Liver (tissue), 9 donors: ENCODE results near the gene LRIG1. TPM values are rescaled to one million over a fixed set of nuclear protein-coding genes. Genes with fewer than 3 reads are reported as not detected.

ENCODE experiments used
- DNase-seq: peaks from one replicate; pipeline ENCODE4 v3.0.0-alpha.2; 2017; ENCODE audit warnings: low spot score
- H3K27ac ChIP-seq, 2 donors: one replicate each; pipeline ENCODE4 v1.7.0; 2013; ENCODE audit warnings: inconsistent platforms in 2 of 2, low read length in 2 of 2, control low read depth in 1 of 2, low read depth in 1 of 2, mild to moderate bottlenecking in 1 of 2
- H3K27me3 ChIP-seq, 4 donors: one replicate each; pipeline versions ENCODE4 v1.6.1 to v1.7.0; 2013; ENCODE audit warnings: low read length in 3 of 4, inconsistent platforms in 1 of 4, mild to moderate bottlenecking in 1 of 4, moderate library complexity in 1 of 4; ENCODE audit not compliant: control insufficient read depth in 4 of 4, insufficient read depth in 4 of 4
- H3K36me3 ChIP-seq, 4 donors: one replicate each; pipeline versions ENCODE4 v1.6.1 to v1.7.0; 2013; ENCODE audit warnings: low read length in 3 of 4, mild to moderate bottlenecking in 3 of 4, low read depth in 1 of 4, moderate library complexity in 1 of 4; ENCODE audit not compliant: control insufficient read depth in 4 of 4, insufficient read depth in 3 of 4
- H3K4me1 ChIP-seq, 4 donors: one replicate each; pipeline versions ENCODE4 v1.6.1 to v1.7.0; 2013; ENCODE audit warnings: low read length in 3 of 4, mild to moderate bottlenecking in 3 of 4, moderate library complexity in 1 of 4; ENCODE audit not compliant: control insufficient read depth in 4 of 4, insufficient read depth in 4 of 4
- H3K4me3 ChIP-seq, 3 donors: one replicate each; pipeline versions ENCODE4 v1.6.1 to v1.7.0; 2013; ENCODE audit warnings: low read length in 3 of 3, control low read depth in 1 of 3, low read depth in 1 of 3, mild to moderate bottlenecking in 1 of 3
- H3K9ac ChIP-seq, 2 donors: one replicate each; pipeline ENCODE4 v1.7.0; 2013; ENCODE audit warnings: low read length in 2 of 2, mild to moderate bottlenecking in 2 of 2, moderate library complexity in 2 of 2, control low read depth in 1 of 2, low read depth in 1 of 2
- H3K9me3 ChIP-seq, 4 donors: one replicate each; pipeline versions ENCODE4 v1.6.1 to v1.7.0; 2013; ENCODE audit warnings: low read length in 3 of 4; ENCODE audit not compliant: control insufficient read depth in 4 of 4
- ATF3 ChIP-seq: IDR thresholded peaks from 2 replicates; pipeline ENCODE4 v1.6.1; 2016; ENCODE audit warnings: antibody characterized with exemption
- EGR1 ChIP-seq, 2 donors: IDR thresholded peaks; 2 replicates each; pipeline ENCODE4 v1.6.1; 2016 to 2018; ENCODE audit warnings: antibody characterized with exemption in 2 of 2, low read depth in 2 of 2
- FOXA1 ChIP-seq: IDR thresholded peaks from 2 replicates; pipeline ENCODE4 v1.6.1; 2016; ENCODE audit warnings: antibody characterized with exemption
- FOXA2 ChIP-seq: IDR thresholded peaks from 2 replicates; pipeline ENCODE4 v1.6.1; 2016; ENCODE audit warnings: antibody characterized with exemption
- HNF4A ChIP-seq, 2 donors: conservative IDR thresholded peaks; 2 replicates each; pipeline ENCODE4 v1.6.1; 2016; ENCODE audit warnings: antibody characterized with exemption in 2 of 2, mild to moderate bottlenecking in 2 of 2
- HNF4G ChIP-seq: IDR thresholded peaks from 2 replicates; pipeline ENCODE4 v1.6.1; 2016; ENCODE audit warnings: antibody characterized with exemption
- JUND ChIP-seq, 2 donors: IDR thresholded peaks; 2 replicates each; pipeline ENCODE4 v1.6.1; 2016; ENCODE audit warnings: antibody characterized with exemption in 2 of 2
- NR2F2 ChIP-seq: IDR thresholded peaks from 2 replicates; pipeline ENCODE4 v1.6.1; 2016; ENCODE audit warnings: antibody characterized with exemption
- RAD21 ChIP-seq, 2 donors: IDR thresholded peaks; 2 replicates each; pipeline ENCODE4 v1.6.1; 2016; ENCODE audit warnings: antibody characterized with exemption in 2 of 2, mild to moderate bottlenecking in 2 of 2
- SP1 ChIP-seq: IDR thresholded peaks from 2 replicates; pipeline ENCODE4 v1.6.1; 2018; ENCODE audit warnings: antibody characterized with exemption, mild to moderate bottlenecking
- TAF1 ChIP-seq: conservative IDR thresholded peaks from 2 replicates; pipeline ENCODE4 v1.6.1; 2016; ENCODE audit warnings: antibody characterized with exemption, mild to moderate bottlenecking
- YY1 ChIP-seq: IDR thresholded peaks from 2 replicates; pipeline ENCODE4 v1.6.1; 2016; ENCODE audit warnings: antibody characterized with exemption, mild to moderate bottlenecking
- ZBTB33 ChIP-seq: IDR thresholded peaks from 2 replicates; pipeline ENCODE4 v1.6.1; 2016; ENCODE audit warnings: antibody characterized with exemption
- WGBS: extraction: QIAGEN DNeasy Blood & Tissue Kit; methylation state at CpG from one replicate; pipeline ENCODE4 v1.1.7; 2013; 5-methylcytosine and 5-hydroxymethylcytosine counted together
- polyA plus RNA-seq, 2 donors: library from polyadenylated mRNA; stranded (reverse) in 1 of 2; unstranded in 1 of 2; fragments of 200-250 nt in 1 of 2; fragments of >200 nt in 1 of 2; fragmentation: Nextera tagmentation in 1 of 2; extraction: Ambion mirVana in 1 of 2; gene quantifications; one replicate each; pipeline versions ENCODE4 v1.2.1 to v1.2.3, GENCODE V29; 2013 to 2015
- total RNA-seq, 2 donors: library from RNA; depleted of rRNA; stranded (reverse); fragments of >200 nt; gene quantifications; one replicate each; pipeline ENCODE4 v1.2.3, GENCODE V29; 2014
- TF ChIP-seq, protein P1 (sequence below): IDR thresholded peaks from 2 replicates; pipeline ENCODE4 v1.6.1; 2016; ENCODE audit warnings: antibody characterized with exemption
- donor health status: healthy.
- donor health status: healthy.
- donor health status: healthy.
- donor health status: healthy.
- donor health status: healthy.

LRIG1 gene
- total and polyA plus RNA-seq, 4 donors, result 9.4 to 48.9 (median 12.9) TPM

DNA sequence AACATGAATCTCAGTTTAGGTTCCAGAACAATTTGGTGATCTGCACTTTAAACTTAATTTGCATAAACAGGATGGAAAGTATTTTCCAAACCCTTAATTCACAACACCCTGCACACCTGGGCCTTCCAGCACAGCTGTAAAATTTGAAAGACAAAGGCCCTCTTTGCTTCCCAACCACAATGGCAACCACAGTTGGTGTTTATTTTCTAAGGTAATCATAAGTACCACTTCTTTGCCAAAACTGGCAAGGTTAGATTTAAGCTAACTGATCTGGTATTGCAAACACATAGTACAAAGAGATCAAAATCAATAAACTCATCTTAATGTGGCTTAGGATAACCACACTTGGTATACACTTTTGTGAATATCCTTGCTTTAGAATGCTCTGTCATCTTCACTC lies 4.1 kb downstream of the LRIG1 start:
- Histone ChIP-seq H3K36me3 (no peaks in the 10 kb centered on the region), H3K9ac (no peak overlapping the region), H3K27me3 (no peaks in the 10 kb centered on the region), H3K4me1 (peaks cover 8 to 47% (median 34%) of the 10 kb centered on the region in 4 donors), H3K9me3 (no peaks in the 10 kb centered on the region), H3K27ac (no peak overlapping the region), H3K4me3 (no peak overlapping the region)
- TF ChIP-seq FOXA1 (no peak), YY1 (no peak), ZBTB33 (no peak), HNF4A (conservative IDR thresholded peaks at IDR 0.05) (no peak), JUND (IDR thresholded peaks at IDR 0.05) (no peak)
- TF ChIP-seq, protein P1, sequence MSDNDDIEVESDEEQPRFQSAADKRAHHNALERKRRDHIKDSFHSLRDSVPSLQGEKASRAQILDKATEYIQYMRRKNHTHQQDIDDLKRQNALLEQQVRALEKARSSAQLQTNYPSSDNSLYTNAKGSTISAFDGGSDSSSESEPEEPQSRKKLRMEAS, result no peak
- no peak for DNase-seq

DNA sequence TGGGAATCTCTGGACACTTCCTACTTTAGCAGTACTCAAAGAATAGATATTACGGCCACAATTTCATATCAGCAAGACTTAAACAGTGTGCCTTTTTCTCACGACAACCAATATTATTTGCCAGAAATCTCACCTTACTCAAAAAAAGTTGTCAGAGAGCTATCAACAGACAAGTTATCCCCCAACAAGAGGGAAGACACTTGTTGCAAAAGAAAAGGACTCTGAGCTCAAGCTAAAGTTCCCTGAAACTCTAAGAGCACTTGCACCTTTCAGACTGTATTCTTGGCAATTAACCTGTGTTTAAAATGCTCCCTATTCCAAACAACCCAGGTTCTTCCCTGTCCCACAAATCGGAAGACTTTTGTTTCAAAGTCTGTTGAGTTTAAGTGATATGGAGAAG lies 4.5 kb downstream of the LRIG1 start:
- H3K36me3 ChIP-seq, result no peaks in the 10 kb centered on the region
- TF ChIP-seq ATF3 (no peak), HNF4G (no peak), TAF1 (no peak)
- DNase-seq, result no peak
- H3K27ac ChIP-seq, result no peak overlapping the region
- H3K4me1 ChIP-seq, result peaks cover 8 to 45% (median 31%) of the 10 kb centered on the region in 4 donors
- no peak overlapping the region for H3K9ac ChIP-seq
- H3K4me3 ChIP-seq, result no peak overlapping the region
- H3K9me3 ChIP-seq, result no peaks in the 10 kb centered on the region
- no peaks in the 10 kb centered on the region for H3K27me3 ChIP-seq
- WGBS, result 73% methylated on average over 3 of the region's 3 CpGs

DNA sequence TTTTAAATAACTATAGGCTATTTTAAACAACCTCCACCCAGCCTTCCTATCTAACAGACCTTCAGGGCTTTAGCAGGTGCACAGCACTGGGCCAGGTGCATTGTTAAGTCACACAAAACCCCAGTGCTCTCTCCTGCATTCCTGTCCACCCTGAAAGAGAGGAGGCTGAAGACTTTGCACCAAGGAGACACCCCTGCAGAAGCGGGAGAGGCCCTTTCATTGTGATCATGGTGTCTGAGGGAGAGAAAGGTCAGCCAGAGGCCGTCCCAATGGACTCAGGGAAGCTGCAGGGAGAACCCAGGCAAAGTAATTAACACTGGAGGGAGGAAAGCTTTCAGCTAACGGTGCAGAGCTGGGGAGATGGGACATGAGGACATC lies 5.2 kb downstream of the LRIG1 start:
- 58% methylated on average over 3 of the region's 3 CpGs for WGBS

DNA sequence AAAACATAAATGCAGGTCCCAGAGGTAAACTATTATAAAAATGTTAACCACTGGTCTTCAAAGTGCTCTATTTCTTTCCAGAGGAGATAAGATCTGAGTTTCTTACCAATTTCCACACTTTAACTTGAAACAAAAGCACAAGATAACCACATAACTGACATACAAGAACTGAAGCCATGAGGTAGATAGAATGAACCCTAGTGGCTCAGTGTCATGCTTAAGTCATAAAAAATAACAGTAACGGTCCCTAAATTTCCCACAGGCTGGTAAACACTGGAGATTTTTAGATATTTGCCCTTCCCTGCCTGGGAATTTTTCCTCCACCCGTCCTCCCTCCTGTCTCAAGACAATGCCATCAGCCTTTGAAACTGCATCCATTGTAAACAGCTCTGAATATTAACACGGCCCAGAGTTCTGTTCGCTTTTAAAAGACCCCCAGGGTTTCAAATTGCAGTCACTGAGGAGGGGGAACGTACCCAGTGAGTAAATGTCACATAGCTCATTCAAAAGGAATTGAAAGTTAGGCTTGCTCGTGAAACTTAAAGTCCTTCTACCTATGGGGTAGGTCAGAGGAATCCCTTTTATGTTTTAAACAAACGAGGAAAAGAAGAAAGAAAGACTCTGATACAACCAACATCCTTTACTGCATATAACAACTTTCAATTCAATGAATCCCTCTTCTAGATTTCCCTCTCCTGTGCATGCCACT lies 5.7 kb downstream of the LRIG1 start:
- WGBS, result 79% methylated on average over 7 of the region's 7 CpGs
- Histone ChIP-seq H3K9me3 (no peaks in the 10 kb centered on the region), H3K9ac (no peak overlapping the region), H3K36me3 (no peaks in the 10 kb centered on the region), H3K27me3 (no peaks in the 10 kb centered on the region), H3K4me1 (peaks cover 8 to 55% (median 40%) of the 10 kb centered on the region in 4 donors), H3K4me3 (no peak overlapping the region), H3K27ac (no peak overlapping the region)
- TF ChIP-seq EGR1 (IDR thresholded peaks at IDR 0.05; ENCODE audit: low read depth in 2 of 2) (no peak), HNF4A (conservative IDR thresholded peaks at IDR 0.05) (no peak), FOXA2 (no peak), SP1 (no peak), NR2F2 (no peak), ATF3 (no peak), JUND (IDR thresholded peaks at IDR 0.05) (no peak)
- no peak for DNase-seq

More for the DNA sequence above, 5.2 kb downstream of the LRIG1 start:
- Histone ChIP-seq H3K4me3 (no peak overlapping the region), H3K9ac (no peak overlapping the region), H3K9me3 (no peaks in the 10 kb centered on the region), H3K4me1 (peaks cover 8 to 50% (median 37%) of the 10 kb centered on the region in 4 donors), H3K27ac (no peak overlapping the region), H3K27me3 (no peaks in the 10 kb centered on the region), H3K36me3 (no peaks in the 10 kb centered on the region)
- no peak for DNase-seq
- TF ChIP-seq RAD21 (IDR thresholded peaks at IDR 0.05), result no peak
